ENCODE measurements around the gene DDIT4.

The DDIT4 gene

GRCh38 chr10:72323771-72324191 is 50.1 kb downstream of the DDIT4 start:
- Histone ChIP-seq H3K4me3 (ENCODE audit: insufficient read depth, low read depth, low read length) (no peak overlapping the region), H3K9me3 (ENCODE audit: control insufficient read depth, low read length) (no peaks in the 10 kb centered on the region), H3K36me3 (ENCODE audit: control insufficient read depth, insufficient read depth, low read length) (no peaks in the 10 kb centered on the region), H3K27me3 (ENCODE audit: control insufficient read depth, insufficient read depth, low read length, poor library complexity, severe bottlenecking) (peaks cover 7% of the 10 kb centered on the region), H3K4me1 (ENCODE audit: control insufficient read depth, insufficient read depth, low read length) (peaks cover 56% of the 10 kb centered on the region), H3K27ac (ENCODE audit: insufficient read depth, low read depth, low read length, poor library complexity, severe bottlenecking) (no peak overlapping the region)
- 93 to 94% methylated on average over 11 to 12 of the region's 12 CpGs for WGBS, 2 experiments

Data from ectodermal cell (in vitro differentiated cells).